Measurements from ENCODE around the gene STAG1.

GRCh38 chr3:136708333-136708985 is 43.7 kb downstream of the STAG1 start:
- TF ChIP-seq EZH2 (IDR thresholded peaks at IDR 0.05; ENCODE audit: borderline replicate concordance) (no peak), CTCF (IDR thresholded peaks at IDR 0.05; ENCODE audit: poor library complexity) (no peak)

All from hepatocyte (in vitro differentiated cells).